NCI-H82 treated with DMSO at 0.1 percent for 48 hours (cell line): Measurements from ENCODE around the gene DFFA.
"Not testable (repeated sequence)": the region's sequence is repeated elsewhere in the genome, so short reads cannot be mapped to it uniquely, and the experiment has no call there.

Experiments
- DNase-seq: peaks from one replicate; lab custom pipeline; 2025; ENCODE audit not compliant: unreplicated experiment; lab: John Stamatoyannopoulos, UW

DFFA gene

GRCh38 chr1:10431070-10431730, 41.1 kb downstream of the DFFA start:
- DNase-seq: no peak

- peak; percentile 78 for DNase-seq
These were observed 41.9 kb downstream of the DFFA start, which contains the start of gene CENPS for GRCh38 chr1:10430216-10431069. CENPS (plus strand) TSS chr1:10430433; CDS start chr1:10430518, 85 bp downstream.

- no peak for DNase-seq
These were observed 42.5 kb downstream of the DFFA start for GRCh38 chr1:10429868-10430215.

- no peak for DNase-seq
These were observed 43.3 kb downstream of the DFFA start for GRCh38 chr1:10428984-10429383.

GRCh38 chr1:10426535-10426848, 45.8 kb downstream of the DFFA start:
- not testable (repeated sequence) for DNase-seq

- DNase-seq: not testable (repeated sequence)
These were observed 46.3 kb downstream of the DFFA start for GRCh38 chr1:10425826-10426534.

GRCh38 chr1:10424651-10425050, 47.7 kb downstream of the DFFA start:
- no peak for DNase-seq

- no peak for DNase-seq
These were observed 48.3 kb downstream of the DFFA start for GRCh38 chr1:10424034-10424433.

GRCh38 chr1:10421637-10422036, 50.7 kb downstream of the DFFA start:
- DNase-seq: no peak

GRCh38 chr1:10419351-10419750, 53.0 kb downstream of the DFFA start:
- no peak for DNase-seq

- not testable (repeated sequence) for DNase-seq
These were observed 53.6 kb downstream of the DFFA start for GRCh38 chr1:10418741-10419140.

- not testable (repeated sequence) for DNase-seq
These were observed 56.4 kb downstream of the DFFA start for GRCh38 chr1:10415967-10416366.

- no peak for DNase-seq
These were observed 57.0 kb downstream of the DFFA start for GRCh38 chr1:10415211-10415930.

GRCh38 chr1:10407201-10407600, 65.1 kb downstream of the DFFA start:
- no peak for DNase-seq
